Memory B cell (primary cell): Measurements from ENCODE around the gene ZMYM4.
"Not testable (repeated sequence)": the region's sequence is repeated elsewhere in the genome, so short reads cannot be mapped to it uniquely, and the experiment has no call there.

Source experiments
- ATAC-seq: fragments of 150-1000 bp; cut with Tn5 transposase; 2 replicates; pipeline ENCODE4 v1.10.0; 2021; ENCODE audit warnings: low read depth, mild to moderate bottlenecking, moderate library complexity
- DNase-seq, 2 donors: peaks; one replicate each; pipeline ENCODE4 v3.0.0; 2022; ENCODE audit warnings: low spot score in 2 of 2
- H3K27ac Mint-ChIP-seq: one replicate; pipeline ENCODE4 v1.8.0; 2022; ENCODE audit warnings: mild to moderate bottlenecking, moderate library complexity, mixed read lengths
- H3K27me3 Mint-ChIP-seq: one replicate; pipeline ENCODE4 v1.8.0; 2022; ENCODE audit warnings: mixed read lengths
- H3K36me3 Mint-ChIP-seq: one replicate; pipeline ENCODE4 v1.8.0; 2022; ENCODE audit warnings: mild to moderate bottlenecking, mixed read lengths
- H3K4me1 Mint-ChIP-seq: one replicate; pipeline ENCODE4 v1.8.0; 2022; ENCODE audit warnings: mixed read lengths
- H3K4me3 Mint-ChIP-seq: one replicate; pipeline ENCODE4 v1.8.0; 2022; ENCODE audit warnings: mild to moderate bottlenecking, moderate library complexity, mixed read lengths
- H3K9me3 Mint-ChIP-seq: one replicate; pipeline ENCODE4 v1.8.0; 2022; ENCODE audit warnings: mixed read lengths

The ZMYM4 gene

DNA sequence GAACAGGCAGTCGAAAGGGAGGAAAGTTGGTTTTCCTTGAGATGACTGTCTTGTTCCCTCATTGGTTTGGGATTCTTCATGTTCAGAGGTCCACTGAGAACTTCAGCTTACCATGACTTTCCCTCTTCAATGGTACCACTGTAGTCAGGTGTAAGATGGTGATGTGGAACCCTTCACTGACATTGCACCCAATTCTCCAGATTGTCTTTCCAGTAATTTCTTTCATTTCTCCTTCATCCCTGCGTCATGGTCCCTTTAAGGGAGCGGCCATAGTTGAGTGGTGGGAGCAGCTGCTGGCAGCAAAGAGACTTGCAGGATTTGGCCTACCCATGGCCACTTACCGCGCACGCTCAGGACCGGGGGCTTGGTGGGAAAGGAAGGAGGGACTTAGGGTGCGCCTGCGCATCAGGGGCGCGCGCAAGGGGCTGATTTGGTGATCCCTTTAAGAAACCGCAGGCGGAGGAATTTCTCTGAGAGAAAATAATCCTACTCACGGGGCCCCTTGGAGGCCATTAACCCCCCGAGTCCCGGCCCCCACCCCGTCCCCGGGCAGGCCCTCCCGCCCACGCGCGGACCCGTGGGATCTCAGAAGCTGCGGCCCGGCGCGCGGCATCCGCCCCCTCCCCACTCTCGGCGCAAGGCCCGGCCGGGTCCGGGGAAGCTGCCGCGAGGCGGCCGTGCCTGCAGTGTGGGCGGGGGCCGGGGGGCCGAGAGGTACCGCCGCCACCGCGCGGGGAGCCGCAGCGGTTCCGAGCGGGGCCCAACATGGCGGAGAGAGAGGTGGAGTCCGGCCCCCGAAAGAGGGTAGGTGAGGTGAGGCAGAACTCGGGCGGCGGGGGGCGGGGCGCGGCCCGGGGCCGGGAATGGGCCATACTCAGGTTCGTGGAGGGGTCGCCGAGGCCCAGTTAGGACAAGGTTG, at the start of gene ZMYM4:
Gene ZMYM4, plus strand, starts transcription at position 428 of the 919 bp plus-strand sequence. Its CDS starts 338 bp downstream, at position 766.
- H3K36me3 Mint-ChIP-seq, result peaks cover under 1% of the 10 kb centered on the region
- peak within 1 kb of the TSS; percentile 84 for H3K27ac Mint-ChIP-seq
- peak within 1 kb of the TSS; percentile 87 for H3K4me3 Mint-ChIP-seq
- peaks cover 16% of the 10 kb centered on the region for H3K4me1 Mint-ChIP-seq
- peak; percentile 74 to 81 for DNase-seq
- no peaks in the 10 kb centered on the region for H3K9me3 Mint-ChIP-seq
- peaks cover 9% of the 10 kb centered on the region for H3K27me3 Mint-ChIP-seq
- ATAC-seq, result peak; percentile 90

DNA sequence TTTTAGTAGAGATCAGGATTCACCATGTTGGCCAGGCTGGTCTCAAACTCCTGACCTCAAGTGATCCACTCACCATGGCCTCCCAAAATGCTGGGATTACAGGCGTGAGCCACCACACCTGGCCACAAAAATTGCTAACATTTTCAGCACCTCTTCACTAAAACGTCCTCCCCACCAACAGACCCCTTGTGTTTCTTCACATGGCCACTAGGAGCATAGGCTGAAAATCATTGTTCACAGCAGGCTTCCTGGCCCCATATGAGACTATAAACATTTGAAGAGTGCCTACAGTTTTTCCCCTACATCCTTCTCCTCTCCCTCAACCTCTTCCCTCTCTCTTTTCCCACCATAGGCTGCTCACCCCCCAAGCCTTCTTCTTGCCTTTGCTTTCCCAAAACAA, 47.5 kb upstream of the ZMYM4 start:
- H3K9me3 Mint-ChIP-seq, result no peaks in the 10 kb centered on the region
- no peaks in the 10 kb centered on the region for H3K27me3 Mint-ChIP-seq
- no peaks in the 10 kb centered on the region for H3K4me1 Mint-ChIP-seq
- H3K36me3 Mint-ChIP-seq, result no peaks in the 10 kb centered on the region
- no peak overlapping the region for H3K4me3 Mint-ChIP-seq
- H3K27ac Mint-ChIP-seq, result no peak overlapping the region
- peak; percentile 69 for ATAC-seq
- no peak for DNase-seq

DNA sequence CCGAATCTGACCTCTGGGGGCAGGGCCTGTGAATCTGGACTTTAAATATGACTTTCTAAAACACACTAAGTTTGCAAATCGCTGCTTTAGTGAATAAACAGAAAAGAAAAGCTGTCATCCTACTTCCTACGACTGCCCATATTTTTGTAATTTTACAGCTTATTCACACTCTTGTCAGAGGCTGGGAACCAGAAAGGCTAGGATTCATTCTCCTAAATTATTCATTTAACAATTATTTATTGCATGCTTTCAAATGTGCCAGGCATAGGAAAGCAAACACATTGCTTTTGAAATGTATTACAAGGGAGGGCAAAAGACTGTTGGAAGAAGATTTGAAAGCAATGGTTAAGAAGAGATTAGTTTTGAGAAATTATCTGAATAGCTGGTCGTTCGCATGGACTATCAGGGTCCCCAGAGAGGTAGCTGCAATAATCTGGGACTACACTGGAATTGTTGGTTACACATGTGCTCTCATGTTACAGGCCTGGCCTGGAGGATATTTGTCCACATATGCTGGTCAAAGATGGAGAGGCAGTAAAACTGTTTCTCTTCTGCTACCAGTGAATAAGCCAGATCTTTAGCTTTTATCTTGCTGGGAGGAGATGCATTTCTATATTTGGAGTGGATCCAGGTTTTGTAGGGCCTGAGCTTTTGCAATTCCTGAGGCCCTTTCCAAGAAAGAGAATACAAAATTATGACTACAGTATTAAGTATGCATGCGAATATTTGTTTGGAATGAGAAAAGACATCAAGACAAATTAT, 46.0 kb upstream of the ZMYM4 start:
- Mint-ChIP-seq H3K36me3 (no peaks in the 10 kb centered on the region), H3K9me3 (no peaks in the 10 kb centered on the region), H3K4me1 (no peaks in the 10 kb centered on the region), H3K27me3 (no peaks in the 10 kb centered on the region), H3K4me3 (no peak overlapping the region), H3K27ac (no peak overlapping the region)
- DNase-seq, result no peak
- no peak for ATAC-seq

DNA sequence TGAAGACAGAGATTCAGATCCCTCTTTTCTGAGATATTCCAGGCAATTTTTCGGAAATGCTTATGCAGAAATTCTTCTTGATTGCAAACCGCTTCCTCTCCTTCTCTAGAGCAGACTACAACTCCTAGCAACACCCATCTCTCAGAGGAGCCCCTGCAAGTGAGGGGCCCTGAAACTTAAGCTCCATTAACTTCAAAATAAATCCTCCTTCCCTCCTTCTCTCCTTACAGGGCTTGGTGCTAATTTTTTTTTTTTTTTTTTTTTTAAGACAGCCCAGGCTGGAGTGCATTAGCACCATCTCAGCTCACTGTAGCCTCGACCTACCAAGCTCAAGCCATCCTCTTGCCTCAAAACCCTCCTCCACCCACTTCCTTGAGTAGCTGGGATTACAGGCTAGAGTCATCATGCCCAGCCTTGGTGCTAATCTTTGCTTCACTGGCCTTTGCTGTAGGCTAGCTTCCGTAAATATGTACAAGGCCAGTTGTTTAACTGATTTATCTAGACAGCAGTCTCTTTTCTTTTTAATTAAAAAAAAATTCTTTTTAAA, 45.4 kb upstream of the ZMYM4 start:
- H3K36me3 Mint-ChIP-seq, result no peaks in the 10 kb centered on the region
- H3K4me1 Mint-ChIP-seq, result no peaks in the 10 kb centered on the region
- ATAC-seq (no peak), DNase-seq (no peak)
- no peak overlapping the region for H3K4me3 Mint-ChIP-seq
- H3K27ac Mint-ChIP-seq, result no peak overlapping the region
- no peaks in the 10 kb centered on the region for H3K27me3 Mint-ChIP-seq
- H3K9me3 Mint-ChIP-seq, result no peaks in the 10 kb centered on the region

DNA sequence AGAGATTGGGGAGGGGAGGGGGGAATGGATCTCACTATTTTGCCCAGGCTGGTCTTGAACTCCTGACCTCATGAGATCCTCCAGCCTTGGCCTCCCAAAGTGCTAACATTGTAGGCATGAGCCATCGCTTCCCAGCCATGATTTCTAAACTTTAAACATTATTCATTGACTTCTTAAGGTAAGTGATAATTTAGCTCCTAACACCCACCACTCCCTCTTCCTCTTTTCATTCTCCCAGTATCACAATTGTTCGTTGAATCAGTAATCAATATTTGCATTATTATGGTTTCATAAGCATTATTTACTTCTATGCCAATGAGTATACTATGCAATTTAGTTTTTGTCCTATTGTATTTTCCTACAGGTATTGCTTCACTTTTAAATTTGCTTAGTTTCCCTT, 42.0 kb upstream of the ZMYM4 start:
- H3K27me3 Mint-ChIP-seq, result peaks cover 2% of the 10 kb centered on the region
- peaks cover 1% of the 10 kb centered on the region for H3K9me3 Mint-ChIP-seq
- H3K27ac Mint-ChIP-seq, result no peak overlapping the region
- no peak overlapping the region for H3K4me3 Mint-ChIP-seq
- H3K36me3 Mint-ChIP-seq, result no peaks in the 10 kb centered on the region
- no peak for DNase-seq
- ATAC-seq, result no peak
- no peaks in the 10 kb centered on the region for H3K4me1 Mint-ChIP-seq

DNA sequence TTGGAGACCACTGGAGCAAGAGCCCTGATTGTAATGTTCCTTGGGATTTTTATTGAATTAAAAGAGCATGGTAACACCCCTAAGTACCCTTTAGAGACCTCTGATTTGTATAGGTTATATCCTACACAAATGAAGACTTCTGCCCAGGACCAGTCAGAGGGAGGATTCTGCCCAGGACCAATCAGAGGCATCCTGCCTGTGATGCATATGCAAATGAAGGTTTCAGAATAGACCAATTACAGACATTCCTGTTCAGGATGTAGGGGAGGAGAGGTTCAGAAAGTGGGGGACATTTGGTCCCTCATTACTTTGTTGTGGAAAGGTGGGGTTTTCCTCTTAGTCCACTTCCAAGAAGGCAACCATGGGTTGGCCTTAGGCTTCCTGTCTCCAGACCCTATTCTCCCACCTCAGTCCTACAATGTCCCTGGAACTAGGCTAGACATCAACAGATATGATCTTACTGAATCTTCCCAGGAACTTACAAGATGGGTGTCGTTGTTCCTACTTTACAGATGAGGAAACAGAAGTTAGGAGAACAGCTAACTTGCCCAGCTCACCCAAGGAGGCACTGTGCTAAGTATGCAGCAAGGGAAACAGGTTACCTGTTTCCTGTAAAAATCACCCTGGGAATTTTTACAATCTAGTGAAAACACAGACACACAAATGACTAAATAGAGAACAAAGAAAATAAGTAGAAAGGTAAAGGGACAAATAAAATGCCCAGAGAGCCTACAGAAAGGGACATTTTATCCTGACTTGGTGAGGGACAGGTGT, 38.7 kb upstream of the ZMYM4 start:
- Mint-ChIP-seq H3K4me1 (no peaks in the 10 kb centered on the region), H3K27me3 (peaks cover 2% of the 10 kb centered on the region), H3K36me3 (no peaks in the 10 kb centered on the region), H3K4me3 (no peak overlapping the region), H3K9me3 (peaks cover 1% of the 10 kb centered on the region), H3K27ac (no peak overlapping the region)
- no peak for ATAC-seq
- no peak for DNase-seq

DNA sequence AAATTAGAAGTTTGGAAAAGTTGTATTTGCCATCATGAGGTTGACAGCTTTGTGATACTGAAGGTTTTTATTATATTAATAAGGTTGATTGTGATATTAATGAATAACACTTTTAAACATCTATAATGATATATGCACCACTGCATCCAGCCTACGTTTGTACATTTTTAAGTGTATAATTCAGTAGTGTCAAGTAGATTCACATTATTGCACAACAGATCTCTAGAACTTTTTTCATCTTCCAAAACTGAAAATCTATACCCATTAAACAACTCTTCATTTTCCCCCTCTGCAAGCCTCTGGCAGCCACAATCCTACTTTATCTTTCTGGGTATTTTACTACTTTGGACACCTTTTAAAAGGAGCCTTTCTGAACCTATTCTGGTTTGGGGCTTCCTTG, 37.2 kb upstream of the ZMYM4 start:
- no peak for DNase-seq
- H3K27ac Mint-ChIP-seq, result no peak overlapping the region
- no peak overlapping the region for H3K4me3 Mint-ChIP-seq
- no peaks in the 10 kb centered on the region for H3K36me3 Mint-ChIP-seq
- H3K4me1 Mint-ChIP-seq, result no peaks in the 10 kb centered on the region
- no peak for ATAC-seq
- peaks cover 3% of the 10 kb centered on the region for H3K27me3 Mint-ChIP-seq
- H3K9me3 Mint-ChIP-seq, result peaks cover 1% of the 10 kb centered on the region

DNA sequence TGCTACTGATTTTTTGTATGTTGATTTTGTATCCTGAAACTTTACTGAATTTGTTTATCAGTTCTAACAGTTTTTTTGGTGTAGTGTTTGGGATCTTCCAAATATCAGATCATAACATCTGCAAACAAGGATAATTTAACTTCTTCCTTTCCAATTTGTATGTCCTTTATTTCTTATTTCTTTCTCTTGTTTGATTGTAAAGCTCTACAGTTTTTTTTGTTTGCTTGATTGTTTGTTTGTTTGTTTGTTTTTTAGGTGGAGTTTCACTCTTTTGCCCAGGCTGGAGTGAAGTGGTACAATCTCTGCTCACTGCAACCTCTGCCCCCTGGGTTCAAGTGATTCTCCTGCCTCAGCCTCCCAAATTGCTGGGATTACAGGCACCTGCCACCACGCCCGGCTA, 31.7 kb upstream of the ZMYM4 start:
- H3K4me1 Mint-ChIP-seq, H3K36me3 Mint-ChIP-seq, H3K4me3 Mint-ChIP-seq, ATAC-seq, DNase-seq, H3K27me3 Mint-ChIP-seq, H3K27ac Mint-ChIP-seq, H3K9me3 Mint-ChIP-seq: not testable (repeated sequence)

DNA sequence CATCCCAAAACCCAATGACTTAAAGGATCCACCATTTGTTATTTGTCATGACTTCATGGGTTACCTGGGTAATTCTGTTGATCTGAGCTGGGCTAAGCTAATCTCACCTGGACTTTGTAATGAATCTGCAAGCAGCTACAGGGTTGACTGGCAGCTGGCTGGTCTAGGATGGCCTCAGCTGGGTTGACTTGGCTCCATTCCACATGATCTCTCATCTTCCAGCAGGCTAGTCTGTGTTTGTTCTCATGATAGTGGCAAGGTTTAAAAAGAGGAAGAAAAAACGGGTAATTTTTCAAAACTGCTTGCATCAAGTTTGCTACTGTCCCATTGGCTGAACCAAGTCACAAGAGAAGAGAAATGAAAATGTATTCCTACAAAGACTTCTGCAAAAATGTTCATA, 24.8 kb upstream of the ZMYM4 start:
- Mint-ChIP-seq H3K36me3 (no peaks in the 10 kb centered on the region), H3K27ac (peak overlapping the region; percentile 64), H3K4me1 (peaks cover 7% of the 10 kb centered on the region), H3K27me3 (no peaks in the 10 kb centered on the region), H3K4me3 (no peak overlapping the region), H3K9me3 (no peaks in the 10 kb centered on the region)
- DNase-seq (peak in 1 of 2 donors; percentile 9), ATAC-seq (peak; percentile 91)

DNA sequence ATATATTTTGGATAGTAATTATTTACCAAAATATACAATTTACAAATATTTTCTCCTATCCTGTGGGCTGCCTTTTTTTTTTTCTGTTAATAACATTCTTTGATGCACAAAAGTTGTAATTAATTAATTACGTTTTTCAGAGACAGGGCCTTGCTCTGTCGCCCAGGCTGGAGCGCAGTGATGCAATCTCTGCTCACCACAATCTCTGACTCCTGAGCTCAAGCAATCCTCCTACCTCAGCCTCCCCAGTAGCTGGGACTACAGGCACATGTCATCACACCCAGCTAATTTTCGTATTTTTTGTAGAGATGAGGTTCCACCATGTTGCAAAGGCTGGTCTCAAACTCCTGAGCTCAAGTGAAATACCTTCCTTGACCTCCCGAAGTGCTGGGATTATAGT, 21.3 kb upstream of the ZMYM4 start:
- Mint-ChIP-seq H3K36me3 (no peaks in the 10 kb centered on the region), H3K27me3 (peaks cover 2% of the 10 kb centered on the region), H3K4me3 (no peak overlapping the region), H3K4me1 (peaks cover 7% of the 10 kb centered on the region), H3K27ac (no peak overlapping the region), H3K9me3 (no peaks in the 10 kb centered on the region)
- DNase-seq (no peak), ATAC-seq (no peak)

DNA sequence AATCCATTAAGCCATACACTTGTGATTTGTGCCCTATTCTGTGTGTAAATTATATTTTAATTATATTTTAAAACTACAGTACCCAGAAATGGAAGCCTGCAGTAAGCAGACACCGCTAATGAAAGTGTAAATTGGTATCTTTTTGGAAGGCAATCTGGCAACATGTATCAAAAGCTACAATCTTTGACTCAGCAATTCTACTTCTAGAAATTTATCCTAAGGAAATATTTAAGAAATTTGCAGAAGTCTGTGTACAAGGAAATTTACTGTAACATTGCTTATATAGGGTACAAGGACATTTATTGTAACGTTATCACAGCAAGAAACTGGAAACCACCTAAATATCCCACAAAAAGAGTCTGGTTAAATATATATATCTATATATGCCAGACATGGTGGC, 14.6 kb upstream of the ZMYM4 start:
- Mint-ChIP-seq H3K27me3 (peaks cover 5% of the 10 kb centered on the region), H3K4me1 (no peaks in the 10 kb centered on the region), H3K36me3 (no peaks in the 10 kb centered on the region), H3K4me3 (no peak overlapping the region), H3K27ac (no peak overlapping the region), H3K9me3 (no peaks in the 10 kb centered on the region)
- no peak for ATAC-seq
- no peak for DNase-seq

DNA sequence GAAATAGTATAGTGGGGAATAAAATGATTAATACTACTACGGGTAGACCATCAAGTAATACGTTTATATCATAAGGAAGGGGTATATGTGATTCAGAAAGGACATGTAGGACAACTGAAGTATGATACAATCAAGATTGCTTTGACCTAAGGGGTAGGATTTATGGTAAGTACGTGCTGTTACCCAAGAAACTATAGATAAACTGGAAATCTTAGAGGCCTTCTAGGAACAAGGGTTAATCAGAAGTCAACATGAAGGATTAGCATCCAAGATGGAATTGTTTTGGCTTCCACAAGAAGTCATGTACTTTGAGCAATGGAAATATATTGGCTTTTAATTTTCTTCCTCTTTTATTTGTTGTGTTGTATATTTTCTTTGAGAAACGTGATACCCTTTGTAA, 13.2 kb upstream of the ZMYM4 start:
- no peak for DNase-seq
- Mint-ChIP-seq H3K36me3 (no peaks in the 10 kb centered on the region), H3K27ac (no peak overlapping the region), H3K9me3 (no peaks in the 10 kb centered on the region), H3K4me3 (no peak overlapping the region), H3K4me1 (no peaks in the 10 kb centered on the region), H3K27me3 (peaks cover 5% of the 10 kb centered on the region)
- no peak for ATAC-seq

DNA sequence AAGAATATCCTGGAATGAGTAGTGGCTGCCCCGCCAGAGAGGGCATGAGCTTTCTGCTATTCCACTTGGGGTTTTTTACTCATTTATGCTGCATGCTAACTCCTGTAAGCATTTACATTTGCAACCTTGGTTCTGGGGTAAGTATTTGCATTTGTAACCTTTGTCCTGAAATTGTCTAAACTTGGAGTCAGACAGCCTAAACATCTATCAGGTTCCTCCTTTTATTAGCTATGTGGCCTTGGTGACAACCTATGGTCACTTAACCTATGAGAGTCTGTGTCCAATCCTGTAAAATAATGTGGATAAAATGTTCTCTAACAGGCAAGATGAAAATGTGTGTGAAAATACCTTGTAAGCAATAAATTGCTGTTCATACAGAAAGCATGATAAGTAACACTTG, 8.9 kb upstream of the ZMYM4 start:
- H3K4me3 Mint-ChIP-seq, result no peak overlapping the region
- no peaks in the 10 kb centered on the region for H3K36me3 Mint-ChIP-seq
- ATAC-seq, result no peak
- no peak for DNase-seq
- H3K27ac Mint-ChIP-seq, result no peak overlapping the region
- H3K27me3 Mint-ChIP-seq, result peaks cover 13% of the 10 kb centered on the region
- H3K9me3 Mint-ChIP-seq, result no peaks in the 10 kb centered on the region
- no peaks in the 10 kb centered on the region for H3K4me1 Mint-ChIP-seq
